Activated CD8-positive, alpha-beta T cell treated with anti-CD3 and anti-CD28 coated beads for 36 hours (primary cell): ENCODE measurements around the gene ACBD6. TPM values are rescaled to one million over a fixed set of nuclear protein-coding genes. Genes with fewer than 3 reads are reported as not detected.
"Not testable (repeated sequence)": the region's sequence is repeated elsewhere in the genome, so short reads cannot be mapped to it uniquely, and the experiment has no call there.

Source experiments
- ATAC-seq: fragments of 200-7000 bp; cut with Tn5 transposase; one replicate; pipeline ENCODE4 v1.10.0; 2021; ENCODE audit warnings: mild to moderate bottlenecking, moderate library complexity
- CTCF ChIA-PET: fragments of 350-600 bp; sonication (Branson Sonifier 250); formaldehyde crosslinking; loops from one replicate; lab custom pipeline; 2021; ENCODE audit warnings: antibody characterized with exemption; lab: Charles Lee
- POLR2A ChIA-PET: fragments of 350-600 bp; sonication (Branson Sonifier 250); formaldehyde crosslinking; loops from one replicate; lab custom pipeline; 2021; ENCODE audit warnings: antibody characterized with exemption; lab: Charles Lee
- DNase-seq: peaks from one replicate; pipeline ENCODE4 v3.0.0-alpha.2; 2020
- H3K27ac Mint-ChIP-seq: one replicate; pipeline ENCODE4 v1.8.0; 2021; ENCODE audit warnings: mild to moderate bottlenecking, mixed read lengths
- H3K27me3 Mint-ChIP-seq: one replicate; pipeline ENCODE4 v1.8.0; 2021; ENCODE audit warnings: mixed read lengths
- H3K36me3 Mint-ChIP-seq: one replicate; pipeline ENCODE4 v1.8.0; 2021; ENCODE audit warnings: low read depth, mixed read lengths
- H3K4me1 Mint-ChIP-seq: one replicate; pipeline ENCODE4 v1.8.0; 2021; ENCODE audit warnings: low read depth, mixed read lengths
- H3K4me3 Mint-ChIP-seq: one replicate; pipeline ENCODE4 v1.8.0; 2021; ENCODE audit warnings: mild to moderate bottlenecking, moderate library complexity, mixed read lengths
- H3K9me3 Mint-ChIP-seq: one replicate; pipeline ENCODE4 v1.8.0; 2021; ENCODE audit warnings: mixed read lengths
- CTCF ChIP-seq: fragments of 200-600 bp; IDR thresholded peaks from one replicate; pipeline ENCODE4 v1.8.0; 2022; ENCODE audit warnings: antibody characterized with exemption, mild to moderate bottlenecking
- intact Hi-C: fragments of 100-400 bp; cut with micrococcal nuclease; formaldehyde crosslinking; loops from one replicate; pipeline ENCODE4 v1.10.0; 2022
- total RNA-seq, 2 experiments: library from RNA; stranded (reverse); gene quantifications; one replicate each; pipeline ENCODE4 v1.2.3, GENCODE V29; 2021

The ACBD6 gene
- total RNA-seq, 2 experiments from 2014 or later = 41.3 to 45.0 TPM

DNA sequence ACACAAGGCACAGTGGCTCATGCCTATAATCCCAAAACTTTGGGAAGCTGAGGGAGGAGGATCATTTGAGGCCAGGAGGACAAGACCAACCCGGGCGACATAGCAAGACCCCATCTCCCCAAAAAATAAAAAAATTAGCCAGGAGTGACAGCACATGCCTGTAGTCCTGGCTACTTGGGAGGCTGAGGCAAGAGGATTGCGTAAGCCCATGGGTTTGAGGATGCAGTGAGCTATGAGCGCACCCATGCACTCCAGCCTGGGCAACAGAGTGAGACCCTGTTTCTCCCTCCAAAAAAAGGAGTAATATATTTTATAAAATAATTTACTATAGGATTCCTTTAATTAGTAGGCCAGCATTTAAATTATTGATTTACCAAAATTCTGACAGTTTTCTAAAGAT is 89.8 kb downstream of the ACBD6 start:
- CTCF ChIA-PET = interaction anchor here (2.1 kb wide), 1 partner anchor 65 kb away, joined by 7 read pairs; no protein-coding TSS in a partner anchor
- H3K4me1 Mint-ChIP-seq = peaks cover 2% of the 10 kb centered on the region
- intact Hi-C loops = loop anchor here (10.0 kb wide), 1 partner anchor 158 kb away; no protein-coding TSS in a partner anchor

DNA sequence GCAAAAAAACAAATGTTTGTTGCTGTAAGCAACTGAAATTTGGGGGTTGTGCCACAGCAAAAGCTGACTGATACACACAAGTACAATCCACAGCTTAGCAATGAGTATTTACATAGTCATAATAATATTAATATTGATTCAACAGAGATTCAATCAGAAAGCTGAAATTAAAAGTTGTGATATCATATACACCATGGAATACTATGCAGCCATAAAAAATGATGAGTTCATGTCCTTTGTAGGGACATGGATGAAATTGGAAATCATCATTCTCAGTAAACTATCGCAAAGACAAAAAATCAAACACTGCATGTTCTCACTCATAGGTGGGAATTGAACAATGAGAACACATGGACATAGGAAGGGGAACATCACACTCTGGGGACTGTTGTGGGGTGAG is 94.2 kb downstream of the ACBD6 start:
- H3K9me3 Mint-ChIP-seq, CTCF ChIA-PET, H3K4me1 Mint-ChIP-seq, H3K27me3 Mint-ChIP-seq, H3K27ac Mint-ChIP-seq, intact Hi-C loops, DNase-seq, POLR2A ChIA-PET, H3K4me3 Mint-ChIP-seq, ATAC-seq: not testable (repeated sequence)
- H3K36me3 Mint-ChIP-seq = peaks cover 34% of the 10 kb centered on the region

More for the DNA sequence above, 89.8 kb downstream of the ACBD6 start:
- DNase-seq = no peak
- H3K9me3 Mint-ChIP-seq = peaks cover 10% of the 10 kb centered on the region
- no peaks in the 10 kb centered on the region for H3K27me3 Mint-ChIP-seq
- POLR2A ChIA-PET = no interaction called here
- H3K36me3 Mint-ChIP-seq = peaks cover 51% of the 10 kb centered on the region
- no peak overlapping the region for H3K27ac Mint-ChIP-seq
- H3K4me3 Mint-ChIP-seq = no peak overlapping the region
- no peak for TF ChIP-seq CTCF
- ATAC-seq = no peak

GRCh38 chr1:180407051-180407450 is 95.3 kb downstream of the ACBD6 start:
- no peak for TF ChIP-seq CTCF
- ChIA-PET CTCF (interaction anchor here (1.4 kb wide), 1 partner anchor 9 kb away, joined by 9 read pairs; no protein-coding TSS in a partner anchor), POLR2A (no interaction called here)
- Mint-ChIP-seq H3K27ac (no peak overlapping the region), H3K4me1 (peaks cover 2% of the 10 kb centered on the region), H3K9me3 (no peaks in the 10 kb centered on the region), H3K27me3 (no peaks in the 10 kb centered on the region), H3K36me3 (peaks cover 33% of the 10 kb centered on the region), H3K4me3 (no peak overlapping the region)
- DNase-seq (no peak), ATAC-seq (no peak)
- intact Hi-C loops = no loop called here

DNA sequence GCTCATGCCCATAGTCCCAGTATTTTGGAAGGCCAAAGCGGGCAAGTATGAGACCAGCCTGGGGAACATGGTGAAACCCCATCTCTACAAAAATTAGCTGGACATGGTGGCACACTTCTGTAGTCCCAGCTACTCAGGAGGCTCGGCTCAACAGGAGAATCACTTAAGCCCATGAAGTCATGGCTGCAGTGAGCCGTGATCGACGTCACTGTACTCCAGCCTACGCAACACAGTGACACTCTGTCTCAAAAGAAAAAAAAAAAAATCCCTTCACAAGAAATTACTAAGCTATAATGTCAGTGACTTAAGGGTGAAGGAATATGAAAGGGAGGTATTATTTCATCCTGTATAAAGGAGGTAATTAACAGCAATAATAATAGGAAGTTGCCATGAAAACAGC is 99.8 kb downstream of the ACBD6 start:
- ChIA-PET CTCF (no interaction called here), POLR2A (no interaction called here)
- H3K27ac Mint-ChIP-seq = no peak overlapping the region
- intact Hi-C loops = no loop called here
- H3K36me3 Mint-ChIP-seq = peaks cover 14% of the 10 kb centered on the region
- H3K4me1 Mint-ChIP-seq = no peaks in the 10 kb centered on the region
- DNase-seq (no peak), ATAC-seq (no peak)
- H3K4me3 Mint-ChIP-seq = no peak overlapping the region
- no peak for TF ChIP-seq CTCF
- no peaks in the 10 kb centered on the region for H3K9me3 Mint-ChIP-seq
- H3K27me3 Mint-ChIP-seq = no peaks in the 10 kb centered on the region

DNA sequence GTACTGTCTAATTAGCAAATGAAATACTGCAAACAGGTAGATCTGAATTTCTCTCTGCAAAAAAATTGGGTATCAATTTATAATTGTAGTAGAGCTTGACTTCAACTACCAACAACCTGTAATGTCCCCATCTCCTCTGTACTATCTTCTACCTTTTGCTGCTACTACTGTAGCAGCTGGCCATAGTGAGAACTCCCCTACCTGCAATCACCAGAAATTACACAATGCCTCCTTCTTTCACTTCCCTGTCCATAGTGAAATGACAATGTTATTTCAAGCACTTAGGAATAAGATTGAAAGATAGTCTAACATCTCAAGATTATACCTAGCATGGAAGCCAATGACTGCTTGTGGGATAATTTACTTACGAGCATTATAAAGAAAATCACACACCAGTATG is 100.4 kb downstream of the ACBD6 start:
- H3K36me3 Mint-ChIP-seq = peaks cover 17% of the 10 kb centered on the region
- DNase-seq = no peak
- no peaks in the 10 kb centered on the region for H3K9me3 Mint-ChIP-seq
- H3K27ac Mint-ChIP-seq = no peak overlapping the region
- H3K4me1 Mint-ChIP-seq = no peaks in the 10 kb centered on the region
- H3K27me3 Mint-ChIP-seq = no peaks in the 10 kb centered on the region
- no peak for ATAC-seq
- TF ChIP-seq CTCF = no peak
- POLR2A ChIA-PET = no interaction called here
- no peak overlapping the region for H3K4me3 Mint-ChIP-seq
- intact Hi-C loops = no loop called here
- CTCF ChIA-PET = no interaction called here
